Peyer's patch (tissue), 4 donors: ENCODE results near the gene GDPD2. TPM values are rescaled to one million over a fixed set of nuclear protein-coding genes. Genes with fewer than 3 reads are reported as not detected.

Experiments
- DNase-seq, 3 donors: peaks; one replicate each; pipeline ENCODE4 v3.0.0-alpha.2; 2017 to 2019
- H3K27ac ChIP-seq, 4 donors: fragments of 200-600 bp; sonication (generic); one replicate each; pipeline ENCODE4 v1.5.1; 2016 to 2019
- H3K27me3 ChIP-seq, 2 donors: fragments of 200-600 bp; sonication (generic); one replicate each; pipeline ENCODE4 v1.5.1; 2019
- H3K36me3 ChIP-seq, 3 donors: fragments of 200-600 bp; sonication (generic); one replicate each; pipeline ENCODE4 v1.5.1; 2016 to 2019
- H3K4me1 ChIP-seq, 4 donors: fragments of 200-600 bp; sonication (generic); one replicate each; pipeline ENCODE4 v1.5.1; 2016 to 2019
- H3K4me3 ChIP-seq, 4 donors: fragments of 200-600 bp; sonication (generic); 1 replicate in 3 of 4; 2 replicates in 1 of 4; pipeline ENCODE4 v1.5.1; 2016 to 2019; ENCODE audit warnings: mild to moderate bottlenecking in 1 of 4
- H3K9me3 ChIP-seq, 4 donors: fragments of 200-600 bp; sonication (generic); one replicate each; pipeline ENCODE4 v1.5.1; 2016 to 2019; ENCODE audit warnings: mild to moderate bottlenecking in 1 of 4
- CTCF ChIP-seq, 6 experiments: fragments of 450-650 bp in 4 of 6; fragments of 200-600 bp in 2 of 6; sonication (generic) in 1 of 6; IDR thresholded peaks; one replicate each; pipeline ENCODE4 v1.5.1; 2017 to 2019; ENCODE audit warnings: antibody characterized with exemption in 6 of 6, mild to moderate bottlenecking in 3 of 6, moderate library complexity in 1 of 6
- POLR2A ChIP-seq, 2 donors: fragments of 450-650 bp; IDR thresholded peaks; one replicate each; pipeline ENCODE4 v1.5.1; 2017; ENCODE audit warnings: antibody characterized with exemption in 2 of 2, mild to moderate bottlenecking in 2 of 2, moderate library complexity in 2 of 2
- total RNA-seq, 4 donors: library from RNA; depleted of rRNA; stranded (reverse); fragments of >200 nt; gene quantifications; one replicate each; pipeline ENCODE4 v1.1.0, GENCODE V29; 2016

The GDPD2 gene
- total RNA-seq, 4 donors from 2014 or later: 37.0 to 84.4 (median 78.8) TPM; not detected in 1

DNA sequence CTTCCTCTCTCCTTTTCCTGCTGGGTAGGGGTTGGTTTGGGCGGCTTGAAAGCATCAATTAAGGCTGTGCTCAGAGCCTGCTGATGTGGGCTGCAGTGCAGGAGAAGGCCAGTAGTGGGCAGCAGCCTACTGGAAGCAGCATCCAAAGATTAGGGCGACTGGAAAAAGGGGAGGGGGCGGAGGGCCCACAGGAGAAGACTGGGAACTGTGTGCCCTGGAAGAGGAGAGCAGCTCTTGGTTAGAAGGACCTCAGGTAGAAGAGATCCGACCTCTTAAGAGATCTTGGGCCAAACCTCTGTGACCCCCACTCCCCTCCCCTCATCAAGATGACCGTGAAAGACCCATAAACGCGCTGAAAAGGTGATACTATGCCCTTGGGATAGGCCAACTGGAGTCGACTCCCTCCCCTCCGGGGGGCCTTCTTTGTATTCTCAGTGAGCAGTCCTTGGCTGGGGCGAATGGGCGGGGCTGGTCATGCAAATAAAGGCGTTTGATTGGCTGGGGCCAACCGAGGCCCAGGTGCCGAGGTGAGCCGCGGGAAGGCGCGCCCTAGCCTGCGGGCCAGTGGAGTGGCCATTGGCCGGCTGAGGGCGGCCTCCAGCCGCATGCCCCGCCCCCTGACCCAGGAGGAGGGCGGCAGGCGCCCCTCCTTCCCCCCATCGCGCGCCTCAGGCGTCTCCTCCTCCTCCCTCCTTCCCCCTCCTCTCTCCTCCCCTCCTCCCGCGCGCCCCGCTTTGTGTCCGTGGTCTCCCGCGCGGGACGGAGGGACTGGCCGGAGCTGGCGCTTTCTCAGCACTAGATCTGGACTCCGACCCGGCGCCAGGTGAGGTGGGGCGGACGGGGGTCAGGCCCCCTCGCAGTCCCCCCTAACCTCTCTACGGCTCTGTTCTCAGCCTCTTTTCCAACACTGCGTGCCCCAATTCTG is 31.6 kb downstream of the GDPD2 start:
- peaks cover 0 to 20% (median 0%) of the 10 kb centered on the region in 4 donors for H3K4me1 ChIP-seq
- DNase-seq: peak; percentile 75 to 92 (median 89)
- H3K4me3 ChIP-seq: peak overlapping the region; percentile 52 to 79 (median 62)
- H3K9me3 ChIP-seq: no peaks in the 10 kb centered on the region
- H3K27ac ChIP-seq: peak overlapping the region; percentile 72 to 95 (median 90)
- peak; percentile 27 to 84 (median 76) for TF ChIP-seq CTCF (IDR thresholded peaks at IDR 0.05)
- peak in 1 of 2 donors; percentile 32 for TF ChIP-seq POLR2A (IDR thresholded peaks at IDR 0.05)
- H3K27me3 ChIP-seq: no peaks in the 10 kb centered on the region
- no peaks in the 10 kb centered on the region for H3K36me3 ChIP-seq

DNA sequence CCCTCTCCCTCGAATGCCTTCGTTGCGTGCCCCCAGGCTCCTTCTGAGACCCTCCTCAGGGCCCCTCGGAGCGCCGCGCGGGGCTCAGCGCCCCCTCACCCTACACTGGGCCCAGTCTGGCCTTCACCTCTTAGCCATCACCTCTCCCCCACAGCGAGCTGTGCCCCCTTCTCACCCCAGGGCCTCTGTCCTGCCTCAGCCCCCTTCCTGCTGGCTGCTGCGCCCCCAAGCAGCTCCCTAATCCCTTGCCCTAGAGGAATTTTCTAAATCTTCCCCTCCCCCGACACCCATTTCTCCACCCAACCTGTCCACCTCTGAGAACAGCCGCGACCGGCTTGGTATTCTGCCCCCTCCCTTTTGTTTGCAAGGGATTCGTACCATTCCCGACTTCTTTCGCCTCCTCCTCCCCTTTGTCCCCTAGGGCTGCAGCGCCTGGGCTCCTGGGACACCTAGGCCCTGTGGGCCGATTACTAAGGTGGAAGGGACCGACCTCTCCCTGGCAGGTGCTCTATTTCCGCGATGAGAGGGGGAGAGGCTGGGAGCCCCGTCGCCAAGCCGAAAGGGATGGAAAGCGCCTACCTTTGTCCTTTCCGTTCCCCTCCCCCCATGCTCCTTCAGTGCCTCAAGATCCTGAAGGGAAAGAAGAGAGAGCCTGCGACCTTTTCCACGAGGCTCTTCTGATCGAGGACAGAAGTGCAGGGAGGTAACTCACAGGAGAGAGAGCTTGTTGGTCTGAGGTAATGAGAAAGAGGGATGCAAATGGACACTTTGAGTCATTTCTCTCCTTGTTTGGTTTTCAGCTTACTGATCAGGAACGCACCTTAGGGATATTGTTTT is 32.5 kb downstream of the GDPD2 start:
- Histone ChIP-seq H3K4me1 (peaks cover 0 to 20% (median 0%) of the 10 kb centered on the region in 4 donors), H3K27me3 (no peaks in the 10 kb centered on the region), H3K4me3 (peak overlapping the region; percentile 52 to 79 (median 62)), H3K27ac (peak overlapping the region; percentile 72 to 95 (median 90)), H3K9me3 (no peaks in the 10 kb centered on the region), H3K36me3 (no peaks in the 10 kb centered on the region)
- TF ChIP-seq POLR2A (IDR thresholded peaks at IDR 0.05): no peak
- no peak for TF ChIP-seq CTCF (IDR thresholded peaks at IDR 0.05)
- DNase-seq: peak in 1 of 3 donors; percentile 66

- H3K27ac ChIP-seq: peak overlapping the region; percentile 72 to 95 (median 90)
- peaks cover 0 to 20% (median 0%) of the 10 kb centered on the region in 4 donors for H3K4me1 ChIP-seq
- H3K4me3 ChIP-seq: peak overlapping the region in 3 of 4 donors; percentile 57 to 79 (median 66)
- H3K9me3 ChIP-seq: no peaks in the 10 kb centered on the region
- no peaks in the 10 kb centered on the region for H3K36me3 ChIP-seq
- no peak for DNase-seq
- TF ChIP-seq CTCF (IDR thresholded peaks at IDR 0.05) (no peak), POLR2A (IDR thresholded peaks at IDR 0.05) (no peak)
- H3K27me3 ChIP-seq: no peaks in the 10 kb centered on the region
These were observed 33.1 kb downstream of the GDPD2 start for GRCh38 chrX:70456256-70456655.

DNA sequence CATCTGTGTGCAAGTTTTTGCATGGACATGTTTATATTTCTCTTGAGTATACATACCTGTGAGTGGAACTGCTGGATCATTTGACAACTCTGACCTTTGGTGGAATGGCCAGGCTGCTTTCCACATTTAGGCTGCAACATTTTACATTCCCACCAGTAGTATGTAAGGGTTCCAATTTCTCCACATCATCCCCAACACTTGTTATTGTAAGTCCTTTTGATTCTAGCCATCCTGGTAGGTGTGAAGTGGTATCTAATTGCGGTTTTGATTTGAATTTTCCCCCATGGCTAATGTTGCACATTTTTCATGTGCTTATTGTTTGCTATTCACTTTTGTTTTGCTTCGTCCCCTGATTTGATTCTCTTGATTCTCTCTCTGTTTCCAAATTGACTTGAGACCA is 37.9 kb downstream of the GDPD2 start:
- peaks cover 0 to 7% (median 0%) of the 10 kb centered on the region in 4 donors for H3K4me1 ChIP-seq
- no peaks in the 10 kb centered on the region for H3K9me3 ChIP-seq
- H3K27me3 ChIP-seq: no peaks in the 10 kb centered on the region
- H3K36me3 ChIP-seq: no peaks in the 10 kb centered on the region
- TF ChIP-seq POLR2A (IDR thresholded peaks at IDR 0.05) (no peak), CTCF (IDR thresholded peaks at IDR 0.05) (no peak)
- no peak overlapping the region for H3K4me3 ChIP-seq
- no peak for DNase-seq
- H3K27ac ChIP-seq: no peak overlapping the region

GRCh38 chrX:70464051-70464450 is 40.9 kb downstream of the GDPD2 start:
- TF ChIP-seq POLR2A (IDR thresholded peaks at IDR 0.05) (no peak), CTCF (IDR thresholded peaks at IDR 0.05) (no peak)

More at GRCh38 chrX:70464051-70464450, 40.9 kb downstream of the GDPD2 start:
- Histone ChIP-seq H3K36me3 (no peaks in the 10 kb centered on the region), H3K9me3 (no peaks in the 10 kb centered on the region), H3K4me1 (no peaks in the 10 kb centered on the region), H3K27ac (no peak overlapping the region), H3K27me3 (no peaks in the 10 kb centered on the region), H3K4me3 (no peak overlapping the region)
- DNase-seq: no peak
